ENCODE measurements around the gene ELMO1. TPM values are rescaled to one million over a fixed set of nuclear protein-coding genes. Genes with fewer than 3 reads are reported as not detected.
A peak's percentile ranks its signal among the peaks of the same experiment; 100 is the strongest.

The ELMO1 gene
- total RNA-seq, 8 experiments from 2014 or later, result 4.2 to 121 (median 40.0) TPM

GRCh38 chr7:37286454-37286832 lies 162.2 kb downstream of the ELMO1 start:
- WGBS, 10 experiments, result 33 to 100% (median 80%) methylated on average over 1 to 2 of the region's 2 CpGs; no CpG with 5 or more reads in 5 of the 10 experiments
- peak in 2 of 8 experiments; percentile 13 to 16 for ATAC-seq (replicated peaks in 6 of 8)
- in situ Hi-C loops (cut with MboI; ENCODE audit: low pct_unique_long_range_greater_than_20kb in 2 of 9, low sequenced_read_pairs in 9 of 9, unreplicated experiment in 9 of 9), result no loop called here
- Histone ChIP-seq H3K4me1 (replicated peaks in 1 of 2) (peaks cover 10 to 24% of the 10 kb centered on the region in 2 donors), H3K4me3 (no peak overlapping the region), H3K27ac (no peak overlapping the region)

GRCh38 chr7:37285706-37286453 lies 162.8 kb downstream of the ELMO1 start:
- Histone ChIP-seq H3K27ac (no peak overlapping the region), H3K4me1 (replicated peaks in 1 of 2) (peaks cover 10 to 24% of the 10 kb centered on the region in 2 donors), H3K4me3 (no peak overlapping the region)
- WGBS, 10 experiments, result 14 to 93% (median 67%) methylated on average over 1 to 3 of the region's 5 CpGs; no CpG with 5 or more reads in 2 of the 10 experiments
- in situ Hi-C loops (cut with MboI; ENCODE audit: low pct_unique_long_range_greater_than_20kb in 2 of 9, low sequenced_read_pairs in 9 of 9, unreplicated experiment in 9 of 9), result no loop called here
- peak in 2 of 8 experiments; percentile 57 to 60 for ATAC-seq (replicated peaks in 6 of 8)

DNA sequence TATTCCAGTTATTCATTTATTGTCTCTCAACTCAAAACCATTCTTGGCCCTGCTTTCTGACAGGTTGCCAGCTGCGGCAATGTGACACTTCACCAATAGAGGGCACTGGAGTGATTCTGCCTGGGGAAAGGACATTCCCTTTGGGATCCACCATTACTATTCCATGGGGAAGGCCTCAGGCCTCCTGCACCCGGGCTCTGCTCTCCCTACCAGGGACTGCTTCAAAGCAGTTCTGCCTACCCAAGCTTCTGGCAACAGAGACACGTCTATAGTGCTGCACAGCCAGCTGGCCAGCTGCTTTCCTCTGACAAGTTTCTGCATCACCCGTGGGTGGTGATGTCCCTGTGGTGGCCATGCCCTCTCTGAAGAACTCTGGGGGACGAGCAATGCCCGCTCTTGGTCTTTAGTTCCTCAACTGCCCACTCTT lies 163.8 kb downstream of the ELMO1 start:
- in situ Hi-C loops (cut with MboI; ENCODE audit: low pct_unique_long_range_greater_than_20kb in 2 of 9, low sequenced_read_pairs in 9 of 9, unreplicated experiment in 9 of 9), result no loop called here
- Histone ChIP-seq H3K4me3 (no peak overlapping the region), H3K27ac (no peak overlapping the region), H3K4me1 (replicated peaks in 1 of 2) (peaks cover 10 to 24% of the 10 kb centered on the region in 2 donors)
- WGBS, 10 experiments, result 20 to 83% (median 51%) methylated on average over 1 to 3 of the region's 6 CpGs; no CpG with 5 or more reads in 4 of the 10 experiments
- peak in 7 of 8 experiments; percentile 22 to 75 (median 43) for ATAC-seq (replicated peaks in 6 of 8)

DNA sequence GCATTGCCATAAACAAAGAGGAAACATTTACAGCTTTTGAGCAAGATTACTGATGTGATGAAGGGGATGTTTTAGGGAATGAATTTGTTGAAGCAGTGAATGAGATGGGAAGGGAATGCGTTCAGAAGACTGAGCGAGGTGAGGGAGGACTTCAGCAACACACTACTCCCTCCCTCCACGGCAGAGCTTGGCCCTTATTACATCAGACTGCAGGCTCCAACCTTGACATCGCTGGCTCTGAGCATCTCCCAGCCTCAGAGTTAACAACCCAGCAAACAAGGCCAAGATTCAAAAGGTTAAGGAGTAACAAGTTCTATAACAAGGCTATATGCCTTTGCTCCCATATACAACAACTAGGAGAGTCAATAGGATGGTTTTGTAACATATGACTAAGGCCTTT lies 164.4 kb downstream of the ELMO1 start:
- 58 to 100% (median 67%) methylated on average over 1 to 2 of the region's 4 CpGs; no CpG with 5 or more reads in 7 of the 10 experiments for WGBS, 10 experiments
- Histone ChIP-seq H3K4me3 (no peak overlapping the region), H3K27ac (no peak overlapping the region), H3K4me1 (replicated peaks in 1 of 2) (peaks cover 10 to 24% of the 10 kb centered on the region in 2 donors)
- in situ Hi-C loops (cut with MboI; ENCODE audit: low pct_unique_long_range_greater_than_20kb in 2 of 9, low sequenced_read_pairs in 9 of 9, unreplicated experiment in 9 of 9), result no loop called here
- peak in 3 of 8 experiments; percentile 32 to 69 (median 64) for ATAC-seq (replicated peaks in 6 of 8)

DNA sequence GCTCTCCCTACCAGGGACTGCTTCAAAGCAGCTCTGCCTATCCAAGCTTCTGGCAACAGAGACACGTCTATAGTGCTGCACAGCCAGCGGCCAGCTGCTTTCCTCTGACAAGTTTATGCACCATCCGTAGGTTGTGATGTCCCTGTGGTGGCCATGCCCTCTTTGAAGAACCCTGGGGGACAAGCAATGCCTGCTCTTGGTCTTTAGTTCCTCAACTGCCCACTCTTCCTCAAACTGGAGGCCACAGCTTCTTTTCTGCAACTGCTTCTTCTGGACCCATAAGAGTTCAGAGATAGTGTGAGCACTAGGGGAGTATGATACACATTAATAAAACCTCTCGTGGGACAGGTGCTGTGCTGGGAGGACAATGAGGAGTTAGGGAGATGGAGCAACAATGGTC lies 164.9 kb downstream of the ELMO1 start:
- ATAC-seq (replicated peaks in 6 of 8), result no peak
- in situ Hi-C loops (cut with MboI; ENCODE audit: low pct_unique_long_range_greater_than_20kb in 2 of 9, low sequenced_read_pairs in 9 of 9, unreplicated experiment in 9 of 9), result no loop called here
- WGBS, 10 experiments, result 0 to 100% (median 86%) methylated on average over 1 to 4 of the region's 4 CpGs; no CpG with 5 or more reads in 4 of the 10 experiments
- no peak overlapping the region for H3K27ac ChIP-seq
- H3K4me3 ChIP-seq, result no peak overlapping the region
- peaks cover 10 to 24% of the 10 kb centered on the region in 2 donors for H3K4me1 ChIP-seq (replicated peaks in 1 of 2)

DNA sequence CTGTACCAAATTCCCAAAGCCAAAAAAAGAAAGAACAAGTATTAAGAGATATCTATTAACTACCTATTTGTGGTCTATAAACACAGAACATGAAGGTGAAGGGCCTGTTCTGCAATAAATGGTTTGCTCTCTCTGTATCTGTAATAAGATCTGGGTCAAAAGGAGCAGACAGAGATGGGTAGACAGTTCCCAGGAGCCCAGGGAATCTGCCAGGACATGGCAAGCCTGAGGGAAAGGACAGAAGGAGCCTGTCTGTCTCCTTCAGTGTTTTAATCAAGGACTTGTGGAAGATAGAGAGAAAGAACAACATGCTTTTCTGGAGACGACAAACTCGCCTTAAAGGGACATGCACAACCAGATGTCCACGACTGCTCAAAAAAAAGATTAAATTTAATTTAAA lies 165.7 kb downstream of the ELMO1 start:
- H3K4me1 ChIP-seq (replicated peaks in 1 of 2), result peaks cover 10 to 24% of the 10 kb centered on the region in 2 donors
- WGBS, 10 experiments, result 17 to 100% (median 83%) methylated on average over 1 to 3 of the region's 3 CpGs; no CpG with 5 or more reads in 2 of the 10 experiments
- H3K27ac ChIP-seq, result no peak overlapping the region
- in situ Hi-C loops (cut with MboI; ENCODE audit: low pct_unique_long_range_greater_than_20kb in 2 of 9, low sequenced_read_pairs in 9 of 9, unreplicated experiment in 9 of 9), result no loop called here
- ATAC-seq (replicated peaks in 6 of 8), result no peak
- no peak overlapping the region for H3K4me3 ChIP-seq

DNA sequence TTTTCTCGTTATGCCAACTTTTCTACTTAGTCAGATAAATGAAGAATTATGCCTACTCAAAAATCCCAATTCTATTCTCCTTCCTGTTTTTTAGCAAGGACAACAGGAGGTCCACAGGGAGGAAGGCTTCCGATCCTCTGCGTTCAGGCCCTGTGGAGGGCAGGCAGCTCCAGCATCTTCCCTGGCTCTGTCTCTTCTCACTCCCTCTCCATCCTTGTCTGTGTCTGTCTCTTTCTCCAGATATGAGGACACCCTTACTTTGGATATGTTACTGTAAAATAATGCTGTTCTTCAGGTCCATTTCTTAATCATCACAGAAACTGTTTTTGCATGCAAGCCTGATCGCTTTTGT lies 166.6 kb downstream of the ELMO1 start:
- ATAC-seq (replicated peaks in 6 of 8), result peak in 1 of 8 experiments; percentile 9
- in situ Hi-C loops (cut with MboI; ENCODE audit: low pct_unique_long_range_greater_than_20kb in 2 of 9, low sequenced_read_pairs in 9 of 9, unreplicated experiment in 9 of 9), result no loop called here
- no peak overlapping the region for H3K4me3 ChIP-seq
- H3K4me1 ChIP-seq (replicated peaks in 1 of 2), result peaks cover 10 to 24% of the 10 kb centered on the region in 2 donors
- WGBS, 10 experiments, result 29 to 100% (median 78%) methylated on average over 1 to 4 of the region's 4 CpGs; no CpG with 5 or more reads in 1 of the 10 experiments
- H3K27ac ChIP-seq, result no peak overlapping the region

DNA sequence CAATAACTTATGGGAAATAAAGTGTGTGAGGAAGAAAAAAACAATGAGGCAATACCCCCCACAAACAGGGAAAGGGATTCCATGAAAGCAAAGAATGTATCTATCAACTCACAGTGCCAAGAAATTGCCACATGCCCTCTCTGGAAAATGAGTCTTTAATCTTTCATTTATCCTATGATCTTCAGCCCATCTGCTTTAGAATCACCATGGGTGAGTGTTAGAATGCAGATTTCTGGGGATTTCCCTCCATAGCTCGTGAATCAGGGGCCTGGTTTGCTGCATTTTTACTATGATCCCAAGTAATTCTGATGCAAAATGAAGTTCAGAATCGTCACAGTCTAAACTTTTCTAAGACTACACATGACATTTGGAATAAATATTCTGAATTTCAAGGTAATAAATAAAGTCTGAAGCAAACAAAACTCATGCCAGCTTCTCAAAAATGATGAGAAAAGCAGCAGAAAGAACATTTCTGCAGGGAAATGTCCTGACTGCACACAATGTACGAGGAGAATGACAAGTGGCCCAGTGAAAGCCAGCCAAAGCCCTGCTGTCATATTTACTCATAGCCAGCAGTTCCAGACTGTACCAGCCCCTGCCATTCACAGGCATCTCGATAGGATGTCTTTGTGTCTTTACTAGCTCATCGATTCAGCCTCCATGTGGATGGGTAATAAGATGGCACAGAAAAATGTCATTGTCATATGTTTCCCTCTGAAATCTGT lies 167.1 kb downstream of the ELMO1 start:
- peak in 7 of 8 experiments; percentile 24 to 78 (median 64) for ATAC-seq (replicated peaks in 6 of 8)
- WGBS, 10 experiments, result 0 to 80% (median 29%) methylated on average over 1 to 5 of the region's 5 CpGs; no CpG with 5 or more reads in 1 of the 10 experiments
- in situ Hi-C loops (cut with MboI; ENCODE audit: low pct_unique_long_range_greater_than_20kb in 2 of 9, low sequenced_read_pairs in 9 of 9, unreplicated experiment in 9 of 9), result no loop called here
- no peak overlapping the region for H3K27ac ChIP-seq
- H3K4me3 ChIP-seq, result no peak overlapping the region
- peaks cover 10 to 27% of the 10 kb centered on the region in 2 donors for H3K4me1 ChIP-seq (replicated peaks in 1 of 2)

- WGBS, 10 experiments, result 33 to 100% (median 92%) methylated on average over 1 to 3 of the region's 3 CpGs; no CpG with 5 or more reads in 3 of the 10 experiments
- no peak overlapping the region for H3K4me3 ChIP-seq
- ATAC-seq (replicated peaks in 6 of 8), result peak in 1 of 8 experiments; percentile 15
- no peak overlapping the region for H3K27ac ChIP-seq
- in situ Hi-C loops (cut with MboI; ENCODE audit: low pct_unique_long_range_greater_than_20kb in 2 of 9, low sequenced_read_pairs in 9 of 9, unreplicated experiment in 9 of 9), result no loop called here
- peaks cover 0 to 8% of the 10 kb centered on the region in 2 donors for H3K4me1 ChIP-seq (replicated peaks in 1 of 2)
Measured at GRCh38 chr7:37277513-37277912, 171.2 kb downstream of the ELMO1 start.

DNA sequence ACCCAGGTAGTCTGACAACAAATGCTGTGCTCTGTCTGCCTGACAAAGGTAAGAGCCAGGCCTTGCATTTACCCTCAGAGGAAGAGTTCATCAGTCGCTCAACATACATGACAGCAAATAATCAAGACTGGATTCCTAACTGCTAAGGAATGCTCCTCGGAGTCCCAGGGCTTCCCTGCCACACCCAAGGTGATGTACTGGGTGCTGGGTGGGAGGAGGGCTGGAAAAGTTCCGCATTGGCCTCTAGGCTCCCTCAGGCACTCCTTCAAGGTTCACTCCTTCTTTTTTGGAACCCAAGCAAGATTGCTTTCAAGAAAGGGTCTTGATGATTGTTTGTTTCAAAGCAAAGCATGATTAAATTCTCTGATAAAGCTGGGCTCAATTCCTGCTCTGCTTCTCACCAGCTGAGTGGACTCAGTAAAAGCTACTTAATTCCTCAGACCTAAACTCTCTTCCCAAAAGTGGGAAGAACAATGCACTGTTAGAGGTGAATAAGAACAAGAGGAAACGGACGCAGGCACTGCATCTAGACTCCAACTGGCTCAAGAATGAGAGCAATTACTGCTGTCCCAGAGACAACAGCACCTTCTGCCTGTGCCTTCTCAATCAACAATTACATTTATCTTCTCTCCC lies 173.5 kb downstream of the ELMO1 start:
- peak in 2 of 8 experiments; percentile 48 to 76 for ATAC-seq (replicated peaks in 6 of 8)
- 10 to 100% (median 78%) methylated on average over 1 to 5 of the region's 5 CpGs for WGBS, 10 experiments
- H3K4me3 ChIP-seq, result no peak overlapping the region
- in situ Hi-C loops (cut with MboI; ENCODE audit: low pct_unique_long_range_greater_than_20kb in 2 of 9, low sequenced_read_pairs in 9 of 9, unreplicated experiment in 9 of 9), result no loop called here
- no peak overlapping the region for H3K27ac ChIP-seq
- H3K4me1 ChIP-seq (replicated peaks in 1 of 2), result peaks cover 0 to 3% of the 10 kb centered on the region in 2 donors

DNA sequence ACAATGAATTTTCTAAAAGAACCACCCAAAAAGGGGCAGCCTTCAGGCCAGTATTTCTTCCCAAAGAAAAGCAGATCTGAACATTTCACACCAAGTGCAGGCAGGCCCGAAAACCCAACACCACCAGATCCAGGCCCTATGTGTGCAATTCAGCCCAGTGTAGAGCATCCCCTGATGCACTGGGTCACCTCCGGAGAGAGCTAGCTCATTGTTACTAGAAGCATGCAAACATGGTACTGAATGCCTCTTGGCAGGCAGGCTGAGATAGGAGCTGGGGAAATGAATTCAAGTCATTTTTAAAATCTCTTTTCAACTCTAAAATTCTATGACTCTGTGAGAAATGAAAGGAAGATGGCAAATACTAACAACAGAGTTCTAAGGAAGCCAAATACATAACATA lies 174.8 kb downstream of the ELMO1 start:
- ATAC-seq (replicated peaks in 6 of 8), result peak in 1 of 8 experiments; percentile 48
- no peak overlapping the region for H3K27ac ChIP-seq
- WGBS, 10 experiments, result 30 to 100% (median 77%) methylated on average over 1 to 2 of the region's 2 CpGs; no CpG with 5 or more reads in 2 of the 10 experiments

GRCh38 chr7:37269711-37270508 lies 178.8 kb downstream of the ELMO1 start:
- peak in 1 of 8 experiments; percentile 27 for ATAC-seq (replicated peaks in 6 of 8)
- Histone ChIP-seq H3K27ac (no peak overlapping the region), H3K4me1 (replicated peaks in 1 of 2) (no peaks in the 10 kb centered on the region), H3K4me3 (no peak overlapping the region)
- in situ Hi-C loops (cut with MboI; ENCODE audit: low pct_unique_long_range_greater_than_20kb in 2 of 9, low sequenced_read_pairs in 9 of 9, unreplicated experiment in 9 of 9), result no loop called here
- WGBS, 10 experiments, result 20 to 94% (median 86%) methylated on average over 2 to 5 of the region's 6 CpGs; no CpG with 5 or more reads in 1 of the 10 experiments

More for the DNA sequence above, 174.8 kb downstream of the ELMO1 start:
- Histone ChIP-seq H3K4me3 (no peak overlapping the region), H3K4me1 (replicated peaks in 1 of 2) (peaks cover 0 to 3% of the 10 kb centered on the region in 2 donors)
- in situ Hi-C loops (cut with MboI; ENCODE audit: low pct_unique_long_range_greater_than_20kb in 2 of 9, low sequenced_read_pairs in 9 of 9, unreplicated experiment in 9 of 9), result no loop called here

Measured in motor neuron (in vitro differentiated cells).